GM19324 (cell line): ENCODE measurements around the gene CNTN5.

Source experiments
- ATAC-seq: cut with Tn5 transposase; IDR thresholded peaks from one replicate; pipeline ENCODE4 v1.9.1; 2021; ENCODE audit warnings: mild to moderate bottlenecking, moderate library complexity; ENCODE audit not compliant: unreplicated experiment, low FRiP score

The CNTN5 gene

GRCh38 chr11:99160447-99160846 is 139.7 kb downstream of the CNTN5 start:
- no peak for ATAC-seq

GRCh38 chr11:99162819-99163218 is 142.1 kb downstream of the CNTN5 start:
- ATAC-seq, result no peak

GRCh38 chr11:99170591-99170990 is 149.8 kb downstream of the CNTN5 start:
- no peak for ATAC-seq

- ATAC-seq, result no peak
Observed at GRCh38 chr11:99171330-99171729, 150.6 kb downstream of the CNTN5 start.

- ATAC-seq, result no peak
Observed at GRCh38 chr11:99176430-99176829, 155.7 kb downstream of the CNTN5 start.

GRCh38 chr11:99177446-99177845 is 156.7 kb downstream of the CNTN5 start:
- no peak for ATAC-seq

- ATAC-seq, result no peak
Observed at GRCh38 chr11:99184146-99184545, 163.4 kb downstream of the CNTN5 start.

- no peak for ATAC-seq
Observed at GRCh38 chr11:99188221-99188620, 167.5 kb downstream of the CNTN5 start.

- no peak for ATAC-seq
Observed at GRCh38 chr11:99192716-99193115, 172.0 kb downstream of the CNTN5 start.

- no peak for ATAC-seq
Observed at GRCh38 chr11:99197477-99197876, 176.7 kb downstream of the CNTN5 start.

GRCh38 chr11:99198215-99198614 is 177.5 kb downstream of the CNTN5 start:
- no peak for ATAC-seq

- no peak for ATAC-seq
Observed at GRCh38 chr11:99199341-99199740, 178.6 kb downstream of the CNTN5 start.

GRCh38 chr11:99200720-99201119 is 180.0 kb downstream of the CNTN5 start:
- ATAC-seq, result no peak

GRCh38 chr11:99208813-99209212 is 188.1 kb downstream of the CNTN5 start:
- no peak for ATAC-seq

- ATAC-seq, result no peak
Observed at GRCh38 chr11:99229544-99229943, 208.8 kb downstream of the CNTN5 start.

GRCh38 chr11:99234534-99234933 is 213.8 kb downstream of the CNTN5 start:
- no peak for ATAC-seq

- ATAC-seq, result no peak
Observed at GRCh38 chr11:99238401-99238800, 217.7 kb downstream of the CNTN5 start.

- ATAC-seq, result no peak
Observed at GRCh38 chr11:99240192-99241030, 219.7 kb downstream of the CNTN5 start.

GRCh38 chr11:99241066-99241465 is 220.3 kb downstream of the CNTN5 start:
- ATAC-seq, result no peak

- ATAC-seq, result no peak
Observed at GRCh38 chr11:99244613-99245012, 223.9 kb downstream of the CNTN5 start.

- ATAC-seq, result no peak
Observed at GRCh38 chr11:99246199-99246598, 225.4 kb downstream of the CNTN5 start.

GRCh38 chr11:99256614-99257013 is 235.9 kb downstream of the CNTN5 start:
- ATAC-seq, result no peak
